Measurements from ENCODE around the gene RELL2.

RELL2 gene

DNA sequence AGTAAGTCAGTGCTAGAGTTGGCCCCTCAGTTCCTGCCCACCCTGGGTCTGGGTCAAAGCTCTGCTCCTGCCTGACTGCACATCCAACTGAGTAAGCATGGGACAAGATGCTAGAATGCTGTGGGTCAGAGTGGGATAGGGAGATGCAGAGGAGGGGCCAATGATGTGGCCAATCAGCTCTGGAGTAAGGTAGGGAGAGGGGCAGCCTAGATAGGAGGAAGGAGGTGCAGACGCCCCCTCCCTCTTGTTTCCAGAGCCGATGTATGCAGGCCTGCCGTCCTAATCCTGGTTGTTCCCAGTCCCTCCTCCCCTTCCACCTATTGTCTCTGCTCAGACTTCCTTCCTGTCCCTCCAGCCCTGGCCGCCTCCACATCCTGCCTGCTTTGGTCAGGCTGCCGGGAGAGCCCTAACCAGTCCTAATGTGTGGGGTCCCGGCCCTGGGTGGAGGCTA is 44.0 kb downstream of the RELL2 start:
- no peak for DNase-seq

DNA sequence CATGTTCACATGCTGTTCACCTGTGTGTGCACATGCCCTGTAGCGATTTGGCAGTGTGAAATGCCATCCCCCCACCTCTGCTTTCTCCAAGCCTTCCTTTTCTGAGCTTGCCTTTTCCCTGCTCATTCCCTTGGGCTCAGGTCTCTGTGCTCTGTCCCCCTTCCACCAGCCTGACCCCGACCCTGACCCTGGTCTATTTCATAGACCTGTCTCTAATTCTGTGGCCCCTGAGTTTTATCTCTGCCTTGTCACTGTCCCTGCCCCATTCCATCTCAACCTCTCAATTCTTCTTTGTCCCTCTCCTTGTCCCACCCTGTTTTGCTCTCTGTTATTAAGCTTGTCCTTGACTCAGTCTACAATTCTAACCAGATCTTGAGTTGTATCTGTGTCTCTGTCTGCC is 44.5 kb downstream of the RELL2 start:
- DNase-seq: no peak

DNA sequence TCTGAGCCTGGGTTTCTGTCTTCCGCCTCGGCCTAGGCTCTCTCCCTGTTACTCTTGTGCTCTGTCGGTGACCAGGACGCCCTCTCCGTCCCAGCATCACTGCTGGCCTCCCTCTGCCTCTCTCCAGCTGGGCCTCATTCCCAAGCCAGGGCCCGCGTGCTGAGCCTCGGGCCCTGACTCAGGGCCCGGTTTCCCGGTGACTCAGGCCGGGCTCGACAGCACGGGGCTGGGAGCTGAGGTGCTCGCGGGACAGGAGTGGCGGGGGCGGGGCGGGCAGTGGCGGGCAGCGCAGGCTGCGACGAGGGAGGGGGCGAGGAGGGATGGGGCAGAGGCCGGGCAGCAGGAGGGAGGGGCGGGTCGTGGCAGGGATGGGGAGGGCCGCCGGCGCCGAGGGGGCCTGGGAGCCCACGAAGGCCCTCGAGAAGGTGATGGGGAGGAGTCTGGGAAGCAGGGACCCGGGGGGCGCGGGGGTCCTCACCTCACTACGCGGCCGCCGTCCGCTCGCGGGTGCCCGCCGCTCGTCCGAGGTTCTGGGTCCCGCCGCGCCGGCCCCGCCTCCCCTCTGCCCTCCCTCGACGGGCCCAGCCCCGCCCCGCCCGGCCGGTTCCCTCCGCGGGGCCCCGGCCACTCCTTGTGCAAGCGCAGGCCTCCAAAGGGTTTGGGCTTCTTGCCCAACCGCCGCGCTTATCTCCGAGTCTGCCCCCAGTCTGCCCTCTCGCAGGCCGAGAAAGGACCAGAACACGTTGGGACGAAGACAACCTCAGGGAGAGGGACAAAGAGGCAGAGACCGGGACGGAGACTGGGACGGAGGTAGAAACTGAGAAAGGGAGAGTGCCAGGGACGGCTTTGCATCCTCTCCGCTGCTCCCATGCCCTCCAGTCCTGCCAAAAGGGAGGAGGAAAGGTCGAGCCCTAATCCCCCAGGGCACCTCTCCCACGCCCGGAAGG is 45.2 kb downstream of the RELL2 start, which contains the start of gene ARAP3:
TSS of gene ARAP3 (minus strand) at position 536 of the 947 bp plus-strand sequence. CDS start 1,744 bp downstream, outside the sequence.
- DNase-seq: no peak

DNA sequence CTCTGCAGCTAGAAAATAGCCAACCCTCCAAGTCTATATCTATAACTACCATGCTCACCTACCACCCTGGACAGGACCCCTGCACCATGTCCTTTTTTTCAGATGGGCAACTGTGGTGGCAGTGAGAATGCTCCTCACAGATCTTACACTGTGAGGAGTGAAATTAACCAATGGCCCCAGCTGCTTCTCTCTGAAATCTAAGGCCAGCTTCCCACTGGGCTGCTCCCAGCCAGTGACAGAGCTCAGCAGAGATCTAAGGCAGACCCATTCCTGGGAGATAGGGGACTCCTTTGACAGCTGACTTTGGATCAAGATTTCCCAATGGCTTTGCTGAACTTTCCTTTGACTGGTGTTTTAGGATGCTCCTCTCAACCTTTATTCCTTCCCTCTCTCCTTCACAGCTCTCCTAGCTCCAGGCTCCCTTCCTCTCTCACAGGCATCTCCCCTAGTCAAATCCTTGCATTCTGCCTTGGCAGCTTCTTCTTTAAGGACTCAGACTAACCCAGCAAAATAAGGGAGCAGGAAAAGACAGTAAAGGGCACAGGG is 46.9 kb downstream of the RELL2 start:
- DNase-seq: no peak

DNA sequence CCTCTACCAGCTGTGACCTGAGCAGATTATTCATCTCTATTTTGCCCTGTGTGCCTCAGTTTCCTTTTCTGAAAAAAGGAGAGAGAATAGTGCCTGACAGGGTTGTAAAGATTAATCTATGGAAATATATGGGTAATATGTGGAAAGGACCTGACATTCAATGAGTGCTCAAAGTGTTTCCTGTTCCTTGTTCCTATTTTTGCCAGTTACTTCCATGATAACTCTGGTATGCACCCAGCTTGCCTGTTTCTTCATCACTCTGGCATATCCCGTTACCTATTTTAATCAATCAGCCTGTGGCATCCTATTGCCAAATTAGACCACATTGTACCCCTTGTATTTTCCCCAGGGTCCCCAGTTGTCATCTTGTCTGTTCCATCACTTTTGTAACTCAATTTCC is 48.8 kb downstream of the RELL2 start:
- DNase-seq: no peak

DNA sequence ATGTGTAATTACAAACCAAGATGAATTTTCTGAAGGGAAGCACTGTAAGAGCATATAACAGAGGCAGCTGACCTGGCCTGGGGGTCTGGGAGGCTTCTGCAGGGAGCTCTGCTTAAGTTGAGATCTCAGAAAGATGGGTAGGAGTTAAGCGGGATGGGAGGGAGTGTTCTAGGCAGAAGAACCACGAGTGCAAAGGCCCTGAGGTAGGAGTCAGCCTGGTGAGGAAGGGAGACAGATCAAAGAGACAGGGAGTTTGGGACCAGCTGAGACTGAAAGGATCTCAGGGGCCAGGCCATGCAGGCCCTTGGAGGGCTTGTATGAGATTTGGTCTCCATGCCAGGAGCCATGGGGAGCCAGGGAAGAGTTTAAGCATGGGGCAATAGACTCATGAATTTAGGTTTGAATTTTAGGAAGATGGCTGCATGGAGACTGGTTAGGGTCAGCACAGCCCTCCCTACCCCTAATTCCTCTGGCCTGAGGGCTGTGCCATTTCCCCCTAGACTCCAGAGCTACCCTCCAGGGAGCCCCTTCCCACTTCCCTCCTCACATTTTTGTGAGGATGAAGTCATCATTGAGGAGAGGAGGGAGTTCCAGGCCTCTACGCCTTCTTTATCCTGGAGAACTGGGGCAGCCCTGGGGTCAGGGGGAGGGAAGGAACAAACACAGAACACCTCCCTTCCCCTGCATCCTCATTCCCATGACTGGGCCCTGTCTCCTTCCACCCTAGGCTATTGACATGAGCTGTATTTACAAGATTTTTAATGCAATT is 50.0 kb downstream of the RELL2 start:
- no peak for DNase-seq
